HG03159 (cell line): ENCODE measurements around the gene PERCC1.

Experiments used
- ATAC-seq: cut with Tn5 transposase; IDR thresholded peaks from one replicate; pipeline ENCODE4 v1.9.1; 2021; ENCODE audit warnings: mild to moderate bottlenecking, moderate library complexity; ENCODE audit not compliant: unreplicated experiment

PERCC1 gene

DNA sequence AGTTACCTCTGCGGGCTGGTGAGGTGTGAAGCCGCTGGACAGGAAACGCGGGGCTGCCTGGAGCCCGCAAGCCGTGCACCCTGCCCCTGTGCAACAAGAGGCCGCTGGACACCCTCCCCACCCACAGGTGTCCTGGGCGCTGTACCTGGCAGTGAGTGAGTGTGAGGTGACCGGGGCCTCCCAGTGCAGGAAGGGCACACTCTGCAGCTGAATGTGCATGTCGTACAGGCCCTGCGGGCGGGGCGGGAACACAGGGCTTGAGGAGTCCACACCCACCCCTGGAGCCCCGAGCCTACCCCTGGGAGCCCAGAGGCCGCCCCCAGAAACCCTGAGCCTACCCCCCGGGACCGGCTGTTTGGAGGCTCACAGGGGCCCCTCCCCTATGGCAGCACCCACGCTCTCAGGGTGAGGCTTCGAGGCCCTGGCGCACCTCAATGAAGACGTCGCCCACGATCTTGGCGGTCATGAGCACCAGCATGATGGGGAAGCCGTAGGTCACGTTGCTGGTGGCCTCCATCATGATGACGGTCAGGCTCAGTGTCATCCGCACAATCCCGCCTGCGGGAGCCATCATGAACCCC, 17.7 kb downstream of the PERCC1 start:
- ATAC-seq = no peak

DNA sequence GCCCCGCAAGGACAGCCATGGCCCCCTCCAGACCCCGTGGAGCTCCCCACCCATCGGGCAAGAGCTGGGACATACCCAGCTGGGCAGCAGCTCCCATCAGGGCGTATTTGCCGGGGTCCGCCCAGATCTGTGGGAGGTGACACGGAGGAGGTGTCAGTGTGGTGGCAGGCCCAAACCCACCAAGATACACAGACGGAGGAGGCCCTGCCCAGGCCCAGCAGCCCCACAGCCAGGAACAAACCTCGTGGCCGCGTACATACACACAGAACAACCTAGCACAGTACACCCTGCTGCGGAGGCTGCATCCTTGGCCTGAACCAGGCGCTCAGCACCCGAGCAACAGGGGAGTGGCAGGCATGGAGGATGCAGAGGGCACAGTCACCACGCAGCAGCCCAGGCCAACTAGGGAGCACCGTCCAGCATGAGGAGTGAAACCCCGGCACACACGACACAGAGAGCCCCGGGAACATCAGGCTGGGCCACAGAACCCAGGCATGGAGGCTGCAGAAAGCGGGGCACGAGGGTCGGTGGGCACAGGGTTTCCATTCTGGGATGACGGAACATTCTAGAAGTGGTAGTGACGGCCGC, 18.4 kb downstream of the PERCC1 start:
- ATAC-seq = no peak

GRCh38 chr16:1450218-1450617, 19.3 kb downstream of the PERCC1 start:
- ATAC-seq = no peak

DNA sequence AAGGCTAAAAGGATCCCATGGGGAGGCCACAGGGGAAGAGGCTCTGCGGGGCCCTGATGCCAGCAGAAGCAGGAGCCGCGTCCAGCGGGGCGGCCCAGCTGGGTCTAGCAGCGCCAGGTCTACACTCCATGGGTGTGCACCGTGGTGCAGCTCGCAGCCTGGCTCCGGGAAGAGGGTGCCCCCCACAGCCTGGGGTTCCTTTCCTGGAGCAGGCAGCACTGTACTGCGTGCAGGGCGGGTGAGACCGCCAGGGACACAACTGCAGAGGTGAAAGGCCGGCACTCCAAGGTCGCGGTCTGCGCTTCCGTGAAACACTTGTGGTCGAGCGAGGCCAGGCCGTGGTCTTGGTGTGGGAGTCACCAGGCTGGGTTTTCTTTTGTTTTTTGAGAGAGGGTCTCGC, 20.0 kb downstream of the PERCC1 start:
- ATAC-seq = no peak

- ATAC-seq = no peak
Observed at GRCh38 chr16:1451702-1452392, 21.0 kb downstream of the PERCC1 start.

- no peak for ATAC-seq
Observed at GRCh38 chr16:1452530-1452929, 21.7 kb downstream of the PERCC1 start.

- ATAC-seq = no peak
Observed at GRCh38 chr16:1453316-1453715, 22.4 kb downstream of the PERCC1 start.

GRCh38 chr16:1454561-1454960, 23.7 kb downstream of the PERCC1 start:
- ATAC-seq = no peak

DNA sequence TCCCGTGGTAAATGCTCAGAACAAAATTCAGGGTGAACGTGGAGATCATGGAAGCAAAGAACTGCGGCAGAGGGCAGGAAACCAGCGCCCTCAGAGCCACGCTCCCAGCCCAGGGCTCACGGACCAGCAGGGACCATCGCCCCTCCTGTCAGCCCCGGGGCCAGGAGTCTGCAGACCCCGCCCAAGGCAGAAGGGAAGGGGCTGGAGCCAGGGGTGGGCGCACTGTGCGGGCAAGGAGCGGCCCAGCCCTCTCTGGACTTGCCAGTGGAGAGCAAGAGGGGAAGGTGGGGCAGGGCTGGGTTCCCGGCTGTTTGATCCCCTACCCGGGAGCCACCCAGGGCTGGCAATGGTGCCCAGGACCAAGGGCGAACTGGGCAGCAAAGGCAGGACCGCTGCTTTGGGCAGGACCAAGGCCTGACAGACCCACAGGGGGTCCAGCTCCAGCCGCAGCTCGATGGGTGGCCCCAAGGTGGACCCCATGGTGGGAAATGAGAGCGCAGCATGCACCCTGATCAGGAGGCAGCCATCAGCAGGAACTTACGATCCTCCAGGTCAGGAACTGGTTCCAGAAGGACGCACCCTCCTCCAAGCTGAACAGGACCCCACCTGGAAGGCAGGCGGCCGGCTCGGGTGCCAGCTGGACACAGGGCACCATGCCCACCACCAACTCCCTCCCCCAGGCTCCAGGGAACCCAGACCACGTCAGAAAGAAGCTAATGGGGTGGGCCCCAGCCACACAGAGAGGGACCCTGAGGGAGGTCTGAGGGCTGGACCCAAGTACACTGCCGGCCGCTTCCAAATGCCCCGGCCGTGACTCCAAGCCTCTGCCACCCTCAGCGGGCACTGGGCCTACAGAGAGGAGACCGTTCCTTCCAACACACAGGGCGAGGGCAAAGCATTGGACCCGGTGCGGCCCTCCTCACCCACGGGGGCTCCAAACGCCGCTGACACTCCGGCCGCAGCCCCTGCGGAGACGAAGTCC, 24.6 kb downstream of the PERCC1 start:
- no peak for ATAC-seq

GRCh38 chr16:1456951-1457350, 26.1 kb downstream of the PERCC1 start:
- no peak for ATAC-seq

DNA sequence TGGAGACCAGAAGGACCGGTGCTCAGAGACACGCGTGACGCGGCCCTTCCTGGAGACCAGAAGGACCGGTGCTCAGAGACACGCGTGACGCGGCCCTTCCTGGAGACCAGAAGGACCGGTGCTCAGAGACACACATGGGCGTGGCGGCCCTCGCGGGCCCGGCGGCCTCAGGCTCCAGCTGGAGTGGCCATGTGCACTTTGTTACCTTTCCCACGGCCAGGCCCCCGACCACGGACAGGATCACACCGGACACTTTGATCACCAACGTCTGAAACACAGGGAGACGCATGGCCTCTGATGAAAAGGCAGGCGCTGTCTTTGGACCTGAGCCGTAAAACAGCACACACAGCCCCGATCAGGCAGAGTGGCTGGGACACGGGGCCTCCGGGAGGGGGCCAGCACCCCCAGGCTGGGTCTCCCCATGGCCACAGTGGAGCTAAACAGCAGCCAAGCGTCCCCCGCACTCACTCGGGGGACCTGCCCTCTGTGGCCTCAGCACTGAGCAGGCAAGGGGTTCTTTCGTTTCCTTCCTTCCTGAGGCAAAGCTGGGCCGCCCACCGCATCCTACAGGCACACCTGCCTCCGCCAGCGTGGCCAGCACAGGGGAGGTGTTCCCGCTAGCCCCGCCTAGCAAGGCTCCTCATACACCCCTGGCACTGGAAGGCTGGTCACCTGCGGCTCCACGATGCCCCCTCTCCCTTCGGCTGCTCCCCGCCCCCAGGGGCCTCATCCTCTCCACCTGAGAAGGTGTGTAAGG, 26.8 kb downstream of the PERCC1 start:
- no peak for ATAC-seq

DNA sequence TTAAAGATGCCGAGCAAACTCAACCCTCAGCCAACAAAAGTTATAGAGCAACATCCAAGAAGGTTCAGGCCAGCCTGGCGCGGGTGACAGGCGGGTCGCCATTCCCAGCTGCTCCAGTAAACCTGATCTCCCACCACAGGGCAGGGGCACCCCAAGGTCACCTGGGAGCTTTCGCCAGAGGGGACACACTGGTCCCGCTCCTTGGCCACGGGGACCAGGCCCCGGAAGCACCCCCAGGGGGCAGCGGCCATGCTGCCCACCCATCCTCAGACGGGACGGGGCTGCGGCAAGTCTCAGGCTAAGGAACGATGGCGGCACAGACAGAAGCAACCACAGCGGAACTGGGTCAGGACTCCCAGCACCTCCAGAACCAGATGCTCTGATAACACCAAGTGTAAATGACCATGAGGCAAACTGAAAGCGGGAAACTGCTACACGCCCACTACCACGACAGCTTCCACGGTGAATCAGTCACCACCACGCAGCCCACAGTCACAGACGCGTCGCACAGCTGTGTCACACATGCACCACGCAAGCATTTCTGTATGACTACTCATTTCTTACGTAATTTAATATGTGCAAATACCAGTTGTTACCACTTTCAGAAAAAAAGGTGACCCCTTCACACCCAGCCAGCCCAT, 27.6 kb downstream of the PERCC1 start:
- ATAC-seq = no peak

GRCh38 chr16:1458977-1459341, 28.1 kb downstream of the PERCC1 start:
- ATAC-seq = no peak

DNA sequence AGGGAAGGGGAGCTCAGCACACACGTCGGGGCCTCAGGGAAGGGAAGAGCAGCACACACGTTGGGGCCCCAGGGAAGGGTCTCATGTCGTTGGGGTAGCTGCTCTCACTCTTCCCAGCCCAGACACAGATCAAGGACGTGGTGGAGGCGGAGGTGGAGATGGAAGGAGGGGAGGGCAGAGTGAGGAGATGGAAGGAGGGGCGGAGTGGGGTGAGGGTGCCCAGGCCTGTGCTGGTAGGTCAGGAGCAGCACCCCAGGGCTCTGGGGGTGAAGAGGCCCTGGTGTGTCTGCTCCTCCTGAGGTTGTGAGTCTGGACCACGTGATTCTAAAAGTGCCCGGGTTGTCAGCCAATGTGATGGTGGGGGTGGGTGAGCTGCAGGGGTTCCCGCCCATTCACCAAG, 29.1 kb downstream of the PERCC1 start:
- ATAC-seq = no peak

GRCh38 chr16:1460602-1461138, 29.8 kb downstream of the PERCC1 start:
- ATAC-seq = no peak

GRCh38 chr16:1461146-1461545, 30.3 kb downstream of the PERCC1 start:
- ATAC-seq = no peak

DNA sequence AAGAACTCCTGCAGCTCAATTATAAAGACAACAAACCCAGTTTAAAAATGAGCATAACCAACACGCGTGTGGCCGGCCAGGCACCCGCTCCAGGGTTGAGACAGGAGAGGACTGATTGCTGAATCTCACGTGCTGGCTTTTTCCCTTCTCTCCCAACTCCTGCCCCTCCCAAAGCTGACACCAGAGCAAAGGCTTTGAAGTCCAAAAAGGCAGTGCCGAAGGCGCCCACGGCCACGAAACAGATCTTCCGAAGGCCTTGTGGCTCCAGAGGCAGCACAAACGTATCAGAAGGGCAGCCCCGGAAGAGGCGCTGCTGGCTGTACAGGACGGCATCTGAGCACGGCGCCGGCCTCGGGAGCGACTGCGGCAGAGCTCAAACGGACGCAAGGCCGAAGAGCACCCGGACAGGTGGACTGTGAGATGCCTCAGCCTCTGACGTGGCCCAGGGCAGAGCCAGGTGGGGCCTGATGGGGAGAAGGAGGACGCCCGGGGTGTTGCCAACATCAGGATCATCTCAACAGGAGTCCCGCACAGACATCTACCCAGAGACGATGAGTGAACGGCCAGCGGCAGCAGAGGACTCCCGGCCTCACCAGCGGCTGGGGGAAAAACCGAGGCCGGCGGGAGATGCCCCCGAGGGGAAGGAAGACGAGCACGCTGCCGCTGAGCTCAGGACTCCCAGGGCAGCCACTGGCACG, 33.5 kb downstream of the PERCC1 start:
- ATAC-seq = no peak

- ATAC-seq = no peak
Observed at GRCh38 chr16:1464894-1465566, 34.2 kb downstream of the PERCC1 start.

DNA sequence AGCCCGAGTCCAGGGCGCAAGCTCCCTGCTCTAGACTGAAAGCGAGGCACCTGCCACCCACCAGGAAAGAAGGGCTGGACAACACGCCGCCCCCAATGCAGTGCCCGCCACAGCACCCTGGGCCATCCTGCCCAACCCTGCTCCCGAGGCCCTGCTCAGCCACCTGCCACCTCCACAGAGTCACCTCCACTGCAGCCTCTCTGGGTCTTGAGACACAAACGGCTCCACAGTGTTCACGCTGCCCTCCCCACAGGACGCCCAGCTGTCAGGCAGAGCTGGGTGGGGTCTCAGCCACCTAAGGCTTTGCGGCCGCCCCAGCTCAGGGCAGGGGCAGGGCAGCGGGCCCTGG, 34.7 kb downstream of the PERCC1 start:
- no peak for ATAC-seq
